ENCODE results near the gene YIPF6.

The YIPF6 gene

DNA sequence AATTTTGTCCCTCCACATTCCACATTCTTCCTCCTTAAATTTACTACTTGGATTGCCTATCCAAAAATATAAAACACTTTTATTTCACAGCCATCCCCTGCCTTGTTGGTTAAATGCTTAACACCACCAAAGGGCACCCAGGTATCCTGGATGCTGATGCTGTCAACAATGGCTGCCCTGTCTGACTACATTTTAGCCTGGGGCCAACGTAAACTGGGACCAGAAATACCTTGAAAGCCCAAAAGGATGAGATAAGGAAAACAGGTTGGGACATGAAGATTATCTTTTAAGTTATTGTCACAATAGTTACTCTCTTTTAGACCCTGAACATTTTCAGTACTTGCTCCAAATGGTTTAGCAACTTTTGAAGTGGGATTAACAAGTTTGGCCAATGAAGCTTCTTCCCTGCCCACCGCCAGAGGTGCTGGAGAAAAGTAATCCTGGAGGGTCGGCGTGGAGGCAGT, 775 bp upstream of the YIPF6 start:
- no peak overlapping the region for H2AFZ ChIP-seq (ENCODE audit: low read length)
- no peaks in the 10 kb centered on the region for H3K9me2 ChIP-seq (ENCODE audit: low read depth, low read length)
- H3K36me3 ChIP-seq (ENCODE audit: insufficient read depth, low read length): peaks cover 7% of the 10 kb centered on the region; the same call in 1 of the 2 replicates
- H4K20me1 ChIP-seq (ENCODE audit: insufficient read depth, low read length): no peaks in the 10 kb centered on the region
- H3K27me3 ChIP-seq (ENCODE audit: insufficient read depth, low read length): no peaks in the 10 kb centered on the region
- H3F3A ChIP-seq (ENCODE audit: insufficient read depth, low read length): no peaks in the 10 kb centered on the region
- peaks cover 4% of the 10 kb centered on the region; the same call in 1 of the 2 replicates for H3K79me2 ChIP-seq (ENCODE audit: insufficient read depth, low read length)
- no peak overlapping the region for H3K27ac ChIP-seq (ENCODE audit: low read depth, low read length, poor library complexity, severe bottlenecking)
- no peaks in the 10 kb centered on the region for H3K9me3 ChIP-seq (ENCODE audit: low read length)
- peak overlapping the region; percentile 85 for H3K4me2 ChIP-seq (ENCODE audit: low read length)
- H3K4me1 ChIP-seq (ENCODE audit: insufficient read depth, low read length, severe bottlenecking): peaks cover 11% of the 10 kb centered on the region
- H3K4me3 ChIP-seq (ENCODE audit: low read depth, low read length, poor library complexity, severe bottlenecking): peak overlapping the region; percentile 95
- no peak for TF ChIP-seq EZH2 (IDR thresholded peaks at IDR 0.05; ENCODE audit: borderline replicate concordance, low read length)
- TF ChIP-seq, protein P1, sequence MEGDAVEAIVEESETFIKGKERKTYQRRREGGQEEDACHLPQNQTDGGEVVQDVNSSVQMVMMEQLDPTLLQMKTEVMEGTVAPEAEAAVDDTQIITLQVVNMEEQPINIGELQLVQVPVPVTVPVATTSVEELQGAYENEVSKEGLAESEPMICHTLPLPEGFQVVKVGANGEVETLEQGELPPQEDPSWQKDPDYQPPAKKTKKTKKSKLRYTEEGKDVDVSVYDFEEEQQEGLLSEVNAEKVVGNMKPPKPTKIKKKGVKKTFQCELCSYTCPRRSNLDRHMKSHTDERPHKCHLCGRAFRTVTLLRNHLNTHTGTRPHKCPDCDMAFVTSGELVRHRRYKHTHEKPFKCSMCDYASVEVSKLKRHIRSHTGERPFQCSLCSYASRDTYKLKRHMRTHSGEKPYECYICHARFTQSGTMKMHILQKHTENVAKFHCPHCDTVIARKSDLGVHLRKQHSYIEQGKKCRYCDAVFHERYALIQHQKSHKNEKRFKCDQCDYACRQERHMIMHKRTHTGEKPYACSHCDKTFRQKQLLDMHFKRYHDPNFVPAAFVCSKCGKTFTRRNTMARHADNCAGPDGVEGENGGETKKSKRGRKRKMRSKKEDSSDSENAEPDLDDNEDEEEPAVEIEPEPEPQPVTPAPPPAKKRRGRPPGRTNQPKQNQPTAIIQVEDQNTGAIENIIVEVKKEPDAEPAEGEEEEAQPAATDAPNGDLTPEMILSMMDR (IDR thresholded peaks at IDR 0.05; ENCODE audit: low read length): no peak
- H3K9ac ChIP-seq (ENCODE audit: low read length): peak overlapping the region; percentile 91

DNA sequence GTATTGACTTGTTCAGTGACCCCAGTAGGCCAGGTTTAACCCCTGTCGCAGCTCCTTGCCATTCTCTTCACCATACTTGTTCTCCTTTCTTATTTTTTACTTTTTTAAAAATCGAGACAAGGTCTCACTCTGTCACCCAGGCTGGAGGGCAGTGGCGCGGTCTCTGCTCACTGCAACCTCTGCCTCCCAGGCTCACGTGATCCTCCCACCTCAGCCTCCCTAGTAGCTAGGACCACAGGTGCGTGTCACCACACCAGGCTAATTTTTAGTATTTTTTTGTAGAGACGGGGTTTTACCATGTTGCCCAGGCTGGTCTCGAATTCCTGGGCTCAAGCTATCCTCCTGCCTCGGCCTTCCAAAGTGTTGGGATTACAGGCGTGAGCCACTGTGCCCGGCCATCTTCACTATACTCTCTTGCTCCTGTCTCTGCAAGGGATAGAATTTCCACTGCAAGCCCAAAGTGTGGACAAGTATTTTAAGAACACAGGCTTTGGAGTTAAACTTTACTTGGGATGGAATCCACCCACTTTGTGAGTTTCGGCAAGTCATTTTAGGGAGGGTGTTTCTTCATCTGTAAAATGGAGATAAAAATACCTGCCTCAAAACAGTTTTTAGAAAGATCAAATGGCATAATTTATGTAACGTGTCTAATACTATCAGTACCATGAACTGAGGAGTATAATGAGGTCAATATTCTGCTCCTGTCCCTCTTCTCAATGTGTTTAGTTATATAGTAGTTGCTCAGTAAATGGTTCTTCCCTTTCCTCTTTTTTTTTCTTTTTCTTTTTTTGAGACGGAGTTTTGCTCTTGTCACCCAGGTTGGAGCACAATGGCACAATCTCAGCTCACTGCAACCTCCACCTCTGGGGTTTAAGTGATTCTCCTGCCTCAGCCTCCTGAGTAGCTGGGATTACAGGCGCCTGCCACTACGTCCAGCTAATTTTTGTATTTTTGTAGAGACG, 973 bp downstream of the YIPF6 start:
- Histone ChIP-seq H3K9me2 (ENCODE audit: low read depth, low read length) (no peaks in the 10 kb centered on the region), H3K79me2 (ENCODE audit: insufficient read depth, low read length) (peaks cover 4% of the 10 kb centered on the region; the same call in 1 of the 2 replicates), H4K20me1 (ENCODE audit: insufficient read depth, low read length) (no peaks in the 10 kb centered on the region), H3F3A (ENCODE audit: insufficient read depth, low read length) (no peaks in the 10 kb centered on the region), H3K9me3 (ENCODE audit: low read length) (no peaks in the 10 kb centered on the region), H2AFZ (ENCODE audit: low read length) (no peak overlapping the region), H3K36me3 (ENCODE audit: insufficient read depth, low read length) (peaks cover 10% of the 10 kb centered on the region; the same call in 1 of the 2 replicates), H3K4me1 (ENCODE audit: insufficient read depth, low read length, severe bottlenecking) (peaks cover 11% of the 10 kb centered on the region), H3K9ac (ENCODE audit: low read length) (peak overlapping the region; percentile 91), H3K27me3 (ENCODE audit: insufficient read depth, low read length) (no peaks in the 10 kb centered on the region), H3K4me3 (ENCODE audit: low read depth, low read length, poor library complexity, severe bottlenecking) (peak overlapping the region; percentile 95), H3K4me2 (ENCODE audit: low read length) (peak overlapping the region; percentile 85), H3K27ac (ENCODE audit: low read depth, low read length, poor library complexity, severe bottlenecking) (no peak overlapping the region)
- TF ChIP-seq EZH2 (IDR thresholded peaks at IDR 0.05; ENCODE audit: borderline replicate concordance, low read length): no peak
- TF ChIP-seq, protein P1 (IDR thresholded peaks at IDR 0.05; ENCODE audit: low read length): no peak

DNA sequence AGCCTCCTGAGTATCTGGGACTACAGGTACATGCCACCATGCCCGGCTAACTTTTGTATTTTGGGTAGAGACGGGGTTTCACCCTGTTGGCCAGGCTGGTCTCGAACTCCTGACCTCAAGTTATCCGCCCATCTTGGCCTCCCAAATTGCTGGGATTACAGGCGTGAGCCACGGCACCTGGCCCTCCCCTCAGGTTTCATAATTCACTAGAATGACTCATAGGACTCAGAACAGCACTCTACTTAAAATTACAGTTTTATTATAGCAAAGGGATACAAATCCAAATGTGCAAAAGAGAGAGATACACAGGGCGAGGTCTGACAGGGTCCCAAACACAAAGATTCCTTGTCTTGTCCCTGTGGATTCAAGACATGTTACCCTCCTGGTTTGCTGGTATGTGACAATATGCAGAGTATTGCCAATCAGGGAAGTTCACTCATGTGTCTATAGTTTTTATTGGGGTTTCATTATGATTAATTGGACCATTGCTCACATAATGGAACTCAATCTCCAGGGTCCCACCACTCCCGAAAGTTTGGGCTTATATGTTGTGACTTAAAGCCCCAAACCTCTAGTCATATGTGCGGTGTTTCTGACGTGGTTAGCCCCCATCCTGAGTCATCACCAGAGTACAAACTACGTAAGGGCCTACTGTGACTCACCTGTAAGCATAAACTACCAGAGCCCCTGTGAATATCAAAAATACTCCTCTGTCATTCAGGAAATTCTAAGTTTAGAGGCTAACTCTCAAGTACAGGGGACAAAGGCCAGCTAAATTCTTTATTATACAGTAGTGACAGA, 5.2 kb downstream of the YIPF6 start:
- no peak overlapping the region for H2AFZ ChIP-seq (ENCODE audit: low read length)
- no peak overlapping the region for H3K4me3 ChIP-seq (ENCODE audit: low read depth, low read length, poor library complexity, severe bottlenecking)
- H3K4me2 ChIP-seq (ENCODE audit: low read length): no peak overlapping the region
- peaks cover 6% of the 10 kb centered on the region for H3K4me1 ChIP-seq (ENCODE audit: insufficient read depth, low read length, severe bottlenecking)
- TF ChIP-seq, protein P1 (IDR thresholded peaks at IDR 0.05; ENCODE audit: low read length): no peak
- no peak for TF ChIP-seq EZH2 (IDR thresholded peaks at IDR 0.05; ENCODE audit: borderline replicate concordance, low read length)
- H3K27me3 ChIP-seq (ENCODE audit: insufficient read depth, low read length): no peaks in the 10 kb centered on the region
- H3K79me2 ChIP-seq (ENCODE audit: insufficient read depth, low read length): peaks cover 4% of the 10 kb centered on the region; the same call in 1 of the 2 replicates
- H3K9me2 ChIP-seq (ENCODE audit: low read depth, low read length): no peaks in the 10 kb centered on the region
- no peak overlapping the region for H3K9ac ChIP-seq (ENCODE audit: low read length)
- no peak overlapping the region for H3K27ac ChIP-seq (ENCODE audit: low read depth, low read length, poor library complexity, severe bottlenecking)
- H3K36me3 ChIP-seq (ENCODE audit: insufficient read depth, low read length): peaks cover 10% of the 10 kb centered on the region; the same call in 1 of the 2 replicates
- no peaks in the 10 kb centered on the region for H3F3A ChIP-seq (ENCODE audit: insufficient read depth, low read length)
- no peaks in the 10 kb centered on the region for H4K20me1 ChIP-seq (ENCODE audit: insufficient read depth, low read length)
- no peaks in the 10 kb centered on the region for H3K9me3 ChIP-seq (ENCODE audit: low read length)
